K562 (cell line): ENCODE measurements around the gene CBX4. TPM values are rescaled to one million over a fixed set of nuclear protein-coding genes. Genes with fewer than 3 reads are reported as not detected.

Experiments used
- CEBPB ChIP-seq: fragments of 450-650 bp; IDR thresholded peaks from 2 replicates; pipeline ENCODE4 v1.6.1; 2016; ENCODE audit warnings: missing genetic modification characterization, missing compliant biosample characterization
- ETS1 ChIP-seq: conservative IDR thresholded peaks from 2 replicates; pipeline ENCODE4 v1.6.1; 2011; ENCODE audit warnings: low read depth, mild to moderate bottlenecking, low read length; ENCODE audit not compliant: control insufficient read depth
- FOXA3 ChIP-seq, 2 experiments: fragments of 450-650 bp in 1 of 2; sonication (generic) in 1 of 2; formaldehyde crosslinking; IDR thresholded peaks in 1 of 2; conservative IDR thresholded peaks in 1 of 2; 2 replicates each; pipeline versions ENCODE4 v1.4.0 to v1.8.0; 2020 to 2022; ENCODE audit warnings: mild to moderate bottlenecking in 2 of 2, missing genetic modification reagents in 1 of 2
- JUNB ChIP-seq: fragments of 450-650 bp; formaldehyde crosslinking; conservative IDR thresholded peaks from 2 replicates; pipeline ENCODE4 v1.4.0; 2020; ENCODE audit warnings: mild to moderate bottlenecking
- JUND ChIP-seq, 2 experiments: IDR thresholded peaks; 2 replicates in 1 of 2; 3 replicates in 1 of 2; pipeline ENCODE4 v1.6.1; 2011; ENCODE audit warnings: borderline replicate concordance in 2 of 2, low read depth in 2 of 2, low read length in 2 of 2, improper control_type of control experiment in 1 of 2, missing biosample characterization in 1 of 2, missing genetic modification characterization in 1 of 2, missing genetic modification reagents in 1 of 2
- LARP7 ChIP-seq: fragments of 450-650 bp; IDR thresholded peaks from 2 replicates; pipeline ENCODE4 v1.6.1; 2016
- TBL1XR1 ChIP-seq, 2 experiments: IDR thresholded peaks; 2 replicates each; pipeline ENCODE4 v1.6.1; 2012; ENCODE audit warnings: improper control_type of control experiment in 2 of 2, low read length in 2 of 2, mild to moderate bottlenecking in 1 of 2
- ZBTB2 ChIP-seq: fragments of 450-650 bp; IDR thresholded peaks from 2 replicates; pipeline ENCODE4 v1.6.1; 2016; ENCODE audit warnings: antibody characterized with exemption
- polyA plus RNA-seq, 8 experiments: library from polyadenylated mRNA; depleted of rRNA in 4 of 8; stranded (reverse) in 5 of 8; unstranded in 3 of 8; fragments of >200 nt; fragmentation: Nextera tagmentation in 2 of 8; fragmentation: Illumina TruSeq in 1 of 8; extraction: Ambion mirVana in 2 of 8; extraction: Trizol in 1 of 8; gene quantifications; 2 replicates each; pipeline versions ENCODE4 v1.2.1 to v1.2.3, GENCODE V29; 2011 to 2014; ENCODE audit warnings: inconsistent platforms in 1 of 8, missing spikeins in 1 of 8
- total RNA-seq, 7 experiments: library from RNA; depleted of rRNA in 6 of 7; stranded (reverse); fragments of >200 nt in 6 of 7; fragmentation: Illumina TruSeq in 2 of 7; extraction: Trizol in 2 of 7; gene quantifications; 2 replicates each; pipeline versions ENCODE4 v1.2.1 to v1.2.3, GENCODE V29; 2011 to 2021; ENCODE audit warnings: low replicate concordance in 1 of 7
- TF ChIP-seq, protein P1 (sequence below), 2 experiments: fragments of 200-800 bp in 1 of 2; sonication (Bioruptor generic) in 1 of 2; sonication (generic) in 1 of 2; formaldehyde crosslinking in 1 of 2; IDR thresholded peaks in 1 of 2; conservative IDR thresholded peaks in 1 of 2; 2 replicates each; pipeline versions ENCODE4 v1.5.0 to v1.6.1; 2016 to 2020; ENCODE audit warnings: missing compliant biosample characterization in 1 of 2, missing genetic modification characterization in 1 of 2, missing genetic modification reagents in 1 of 2
- TF ChIP-seq, protein P2 (sequence below): fragments of 450-650 bp; conservative IDR thresholded peaks from 2 replicates; pipeline ENCODE4 v1.6.1; 2016; ENCODE audit warnings: missing genetic modification characterization, low read depth, mild to moderate bottlenecking, missing compliant biosample characterization, moderate library complexity
- TF ChIP-seq, protein P3 (sequence below): fragments of 450-650 bp; IDR thresholded peaks from 2 replicates; pipeline ENCODE4 v1.6.1; 2016

CBX4 gene
- total and polyA plus RNA-seq, 9 of the 15 experiments (the other 6 are each of a cell fraction or from before 2014, with no cell fraction given): 0.98 to 50.5 (median 10.0) TPM

DNA sequence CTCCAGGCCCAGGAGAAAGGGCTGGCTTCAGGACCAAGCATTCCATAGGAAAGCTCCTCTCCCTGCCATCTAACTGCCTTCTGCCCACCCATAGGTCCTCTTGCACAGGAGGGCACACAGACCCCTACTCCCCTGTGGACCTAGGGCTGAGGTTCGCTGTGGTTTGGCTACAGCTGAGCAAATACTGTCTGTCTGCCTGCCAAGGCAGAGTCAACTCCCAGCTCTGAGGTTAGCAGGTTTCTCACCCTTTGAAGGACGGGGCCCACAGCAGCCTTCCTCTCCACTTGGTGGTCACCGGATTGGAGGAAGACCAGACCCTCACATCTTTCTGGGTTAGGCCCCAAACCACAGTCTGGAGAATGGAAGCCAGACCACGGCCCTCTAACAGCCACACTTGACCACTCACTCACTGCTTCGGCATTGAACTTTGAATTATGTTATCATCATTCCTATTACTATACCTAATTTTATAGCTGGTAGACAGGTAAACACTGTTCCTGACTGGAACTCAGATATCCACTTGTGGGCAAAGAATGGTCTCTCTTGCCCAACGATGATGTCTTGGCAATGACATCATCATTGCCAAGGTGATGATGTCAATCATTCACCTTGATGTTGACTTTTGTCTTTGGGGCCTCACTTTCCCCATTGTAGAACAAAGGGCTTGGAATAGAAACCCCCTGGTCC is 14.2 kb downstream of the CBX4 start (continued):
- 0 out of 2 replicates have a peak, but pooled peaks have one; percentile 16 for TF ChIP-seq ZBTB2
- TF ChIP-seq JUNB: peak; percentile 49; the same call in 1 of the 2 replicates
- TF ChIP-seq JUND (IDR thresholded peaks at IDR 0.05; ENCODE audit: borderline replicate concordance, low read depth, low read length): no peak
- TF ChIP-seq JUND (tag; IDR thresholded peaks at IDR 0.05; ENCODE audit: borderline replicate concordance, low read depth, low read length): peak; percentile 22; the same call in 1 of the 3 replicates
- TF ChIP-seq FOXA3 (CRISPR knock-in tag; conservative IDR thresholded peaks at IDR 0.05 in 1 of 2, IDR thresholded peaks at IDR 0.05 in 1 of 2): peak in 1 of 2 experiments; percentile 89; a peak in 2 of 4 replicates
- no peak for TF ChIP-seq ETS1
- TF ChIP-seq CEBPB (tag): 0 out of 2 replicates have a peak, but pooled peaks have one; percentile 23
- TF ChIP-seq, protein P1, sequence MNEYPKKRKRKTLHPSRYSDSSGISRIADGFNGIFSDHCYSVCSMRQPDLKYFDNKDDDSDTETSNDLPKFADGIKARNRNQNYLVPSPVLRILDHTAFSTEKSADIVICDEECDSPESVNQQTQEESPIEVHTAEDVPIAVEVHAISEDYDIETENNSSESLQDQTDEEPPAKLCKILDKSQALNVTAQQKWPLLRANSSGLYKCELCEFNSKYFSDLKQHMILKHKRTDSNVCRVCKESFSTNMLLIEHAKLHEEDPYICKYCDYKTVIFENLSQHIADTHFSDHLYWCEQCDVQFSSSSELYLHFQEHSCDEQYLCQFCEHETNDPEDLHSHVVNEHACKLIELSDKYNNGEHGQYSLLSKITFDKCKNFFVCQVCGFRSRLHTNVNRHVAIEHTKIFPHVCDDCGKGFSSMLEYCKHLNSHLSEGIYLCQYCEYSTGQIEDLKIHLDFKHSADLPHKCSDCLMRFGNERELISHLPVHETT (CRISPR knock-in tag; conservative IDR thresholded peaks at IDR 0.05 in 1 of 2, IDR thresholded peaks at IDR 0.05 in 1 of 2): peak in 1 of 2 experiments; percentile 3; a peak in 1 of 4 replicates
- TF ChIP-seq LARP7: no peak
- 0 out of 4 replicates have a peak, but pooled peaks of 1 of the 2 experiments have one; percentile 30 for TF ChIP-seq TBL1XR1 (IDR thresholded peaks at IDR 0.05; ENCODE audit: low read length in 2 of 2)
- TF ChIP-seq, protein P2, sequence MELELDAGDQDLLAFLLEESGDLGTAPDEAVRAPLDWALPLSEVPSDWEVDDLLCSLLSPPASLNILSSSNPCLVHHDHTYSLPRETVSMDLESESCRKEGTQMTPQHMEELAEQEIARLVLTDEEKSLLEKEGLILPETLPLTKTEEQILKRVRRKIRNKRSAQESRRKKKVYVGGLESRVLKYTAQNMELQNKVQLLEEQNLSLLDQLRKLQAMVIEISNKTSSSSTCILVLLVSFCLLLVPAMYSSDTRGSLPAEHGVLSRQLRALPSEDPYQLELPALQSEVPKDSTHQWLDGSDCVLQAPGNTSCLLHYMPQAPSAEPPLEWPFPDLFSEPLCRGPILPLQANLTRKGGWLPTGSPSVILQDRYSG: 0 out of 2 replicates have a peak, but pooled peaks have one; percentile 6
- TF ChIP-seq, protein P3, sequence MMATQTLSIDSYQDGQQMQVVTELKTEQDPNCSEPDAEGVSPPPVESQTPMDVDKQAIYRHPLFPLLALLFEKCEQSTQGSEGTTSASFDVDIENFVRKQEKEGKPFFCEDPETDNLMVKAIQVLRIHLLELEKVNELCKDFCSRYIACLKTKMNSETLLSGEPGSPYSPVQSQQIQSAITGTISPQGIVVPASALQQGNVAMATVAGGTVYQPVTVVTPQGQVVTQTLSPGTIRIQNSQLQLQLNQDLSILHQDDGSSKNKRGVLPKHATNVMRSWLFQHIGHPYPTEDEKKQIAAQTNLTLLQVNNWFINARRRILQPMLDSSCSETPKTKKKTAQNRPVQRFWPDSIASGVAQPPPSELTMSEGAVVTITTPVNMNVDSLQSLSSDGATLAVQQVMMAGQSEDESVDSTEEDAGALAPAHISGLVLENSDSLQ: peak; percentile 78
